H1 (cell line): ENCODE data around the gene KREMEN1. TPM values are rescaled to one million over a fixed set of nuclear protein-coding genes. Genes with fewer than 3 reads are reported as not detected.

Experiments used
- CTCF ChIA-PET: fragments of 300-600 bp; sonication (Branson Sonifier 250); formaldehyde crosslinking; loops from one replicate; lab custom pipeline; 2021; ENCODE audit not compliant: partially characterized antibody; lab: Charles Lee
- POLR2A ChIA-PET: fragments of 300-600 bp; sonication (Branson Sonifier 250); formaldehyde crosslinking; loops from one replicate; lab custom pipeline; 2021; ENCODE audit warnings: inconsistent platforms; ENCODE audit not compliant: partially characterized antibody; lab: Charles Lee
- DNase-seq, 2 experiments: peaks; one replicate each; pipeline versions ENCODE4 v3.0.0 to v3.0.0-alpha.2; 2010 to 2022; ENCODE audit warnings: low spot score in 2 of 2, low read depth in 1 of 2, mixed read lengths in 1 of 2
- FAIRE-seq: peaks from 2 replicates; lab custom pipeline; 2011; peaks lifted over from hg19 to GRCh38; lab: Jason Lieb, UNC
- H2AFZ ChIP-seq: 2 replicates; pipeline ENCODE4 v1.8.1; 2012; ENCODE audit warnings: low read length, inconsistent platforms
- H2AK5ac ChIP-seq: 2 replicates; pipeline ENCODE4 v1.6.1; 2013; ENCODE audit warnings: low read depth, low read length
- H2BK120ac ChIP-seq: replicated peaks from 2 replicates; pipeline ENCODE3; 2013; ENCODE audit warnings: low read depth, low read length, inconsistent platforms
- H2BK12ac ChIP-seq: 2 replicates; pipeline ENCODE4 v1.6.1; 2013; ENCODE audit warnings: low read depth, low read length
- H2BK15ac ChIP-seq: 2 replicates; pipeline ENCODE4 v1.6.1; 2013; ENCODE audit warnings: low read length
- H2BK20ac ChIP-seq: 2 replicates; pipeline ENCODE4 v1.6.1; 2013; ENCODE audit warnings: low read length
- H2BK5ac ChIP-seq: 2 replicates; pipeline ENCODE4 v1.6.1; 2013; ENCODE audit warnings: low read depth, low read length
- H3K14ac ChIP-seq: 2 replicates; pipeline ENCODE4 v1.6.1; 2013; ENCODE audit warnings: inconsistent platforms; ENCODE audit not compliant: insufficient read length
- H3K18ac ChIP-seq: 2 replicates; pipeline ENCODE4 v1.6.1; 2013; ENCODE audit warnings: low read length; ENCODE audit errors: extremely low read depth
- H3K23ac ChIP-seq: 2 replicates; pipeline ENCODE4 v1.6.1; 2013; ENCODE audit warnings: inconsistent platforms; ENCODE audit not compliant: insufficient read length
- H3K23me2 ChIP-seq: 2 replicates; pipeline ENCODE4 v1.6.1; 2013; ENCODE audit warnings: low read depth, low read length
- H3K27ac ChIP-seq: 2 replicates; pipeline ENCODE4 v1.6.1; 2011; ENCODE audit warnings: low read depth, low read length, inconsistent platforms
- H3K27me3 ChIP-seq, 4 experiments: replicated peaks in 1 of 4; 1 replicate in 1 of 4; 2 replicates in 3 of 4; pipeline versions ENCODE4 v1.6.1 to v1.8.1; 2011 to 2013; ENCODE audit warnings: low read length in 3 of 4, mild to moderate bottlenecking in 3 of 4, inconsistent platforms in 2 of 4, mixed read lengths in 2 of 4, moderate library complexity in 1 of 4; ENCODE audit not compliant: control insufficient read depth in 3 of 4, insufficient read depth in 3 of 4; ENCODE audit errors: extremely low read depth in 1 of 4
- H3K36me3 ChIP-seq, 4 experiments: 2 replicates each; pipeline versions ENCODE4 v1.6.1 to v1.8.1; 2011 to 2013; ENCODE audit warnings: mild to moderate bottlenecking in 4 of 4, low read length in 3 of 4, moderate library complexity in 2 of 4, control low read depth in 1 of 4, inconsistent platforms in 1 of 4; ENCODE audit not compliant: insufficient read depth in 4 of 4, control insufficient read depth in 2 of 4
- H3K4ac ChIP-seq: replicated peaks from 2 replicates; pipeline ENCODE3; 2013; ENCODE audit warnings: low read length, low read depth, mixed read lengths, inconsistent platforms; ENCODE audit not compliant: insufficient read length
- H3K4me1 ChIP-seq, 4 experiments: replicated peaks in 1 of 4; 1 replicate in 1 of 4; 2 replicates in 3 of 4; pipeline versions ENCODE4 v1.6.1 to v1.8.1; 2011 to 2013; ENCODE audit warnings: low read length in 3 of 4, inconsistent platforms in 2 of 4, mixed read lengths in 1 of 4; ENCODE audit not compliant: insufficient read depth in 4 of 4, control insufficient read depth in 3 of 4
- H3K4me2 ChIP-seq, 2 experiments: 2 replicates each; pipeline versions ENCODE4 v1.6.1 to v1.8.1; 2011 to 2013; ENCODE audit warnings: low read depth in 2 of 2, low read length in 2 of 2, control low read depth in 1 of 2, inconsistent platforms in 1 of 2, mild to moderate bottlenecking in 1 of 2; ENCODE audit not compliant: insufficient read depth in 1 of 2
- H3K4me3 ChIP-seq, 4 experiments: fragments of 200-600, 300-600 bp in 1 of 4; sonication (generic), shearing (Covaris generic), sonication (Bioruptor Twin) in 1 of 4; 2 replicates each; pipeline versions ENCODE4 v1.5.1 to v1.8.1; 2011 to 2016; ENCODE audit warnings: low read length in 4 of 4, low read depth in 3 of 4, control low read depth in 2 of 4, inconsistent platforms in 2 of 4, mild to moderate bottlenecking in 2 of 4, mixed read lengths in 1 of 4, moderate library complexity in 1 of 4; ENCODE audit not compliant: insufficient read depth in 2 of 4; ENCODE audit errors: extremely low read depth in 1 of 4
- H3K56ac ChIP-seq: replicated peaks from 2 replicates; pipeline ENCODE3; 2013; ENCODE audit warnings: low read depth, mild to moderate bottlenecking, mixed read lengths, low read length, inconsistent platforms; ENCODE audit not compliant: insufficient read length
- H3K79me1 ChIP-seq: 2 replicates; pipeline ENCODE4 v1.6.1; 2013; ENCODE audit warnings: low read depth, low read length, control low read depth
- H3K79me2 ChIP-seq, 2 experiments: 2 replicates each; pipeline versions ENCODE4 v1.6.1 to v1.8.1; 2012 to 2013; ENCODE audit warnings: low read length in 2 of 2, mild to moderate bottlenecking in 2 of 2, inconsistent platforms in 1 of 2; ENCODE audit not compliant: insufficient read depth in 2 of 2, control insufficient read depth in 1 of 2
- H3K9ac ChIP-seq, 4 experiments: replicated peaks in 1 of 4; 1 replicate in 1 of 4; 2 replicates in 3 of 4; pipeline versions ENCODE4 v1.6.1 to v1.8.1; 2011 to 2013; ENCODE audit warnings: low read depth in 3 of 4, low read length in 3 of 4, control low read depth in 2 of 4, mild to moderate bottlenecking in 2 of 4, moderate library complexity in 2 of 4, inconsistent platforms in 1 of 4; ENCODE audit errors: extremely low read depth in 1 of 4
- H3K9me3 ChIP-seq, 2 experiments: 2 replicates each; pipeline versions ENCODE4 v1.6.1 to v1.8.1; 2012 to 2013; ENCODE audit warnings: mild to moderate bottlenecking in 2 of 2, moderate library complexity in 2 of 2, control low read depth in 1 of 2, inconsistent platforms in 1 of 2, low read depth in 1 of 2, low read length in 1 of 2, mixed read lengths in 1 of 2; ENCODE audit not compliant: insufficient read depth in 2 of 2
- H4K20me1 ChIP-seq, 2 experiments: replicated peaks in 1 of 2; 2 replicates each; pipeline versions ENCODE3 to v1.8.1; 2011 to 2013; ENCODE audit warnings: inconsistent platforms in 2 of 2, low read length in 2 of 2, mild to moderate bottlenecking in 1 of 2; ENCODE audit not compliant: insufficient read depth in 2 of 2, control insufficient read depth in 1 of 2
- H4K5ac ChIP-seq: 2 replicates; pipeline ENCODE4 v1.6.1; 2013; ENCODE audit warnings: low read length, low read depth, mixed read lengths, inconsistent platforms; ENCODE audit not compliant: insufficient read length
- H4K8ac ChIP-seq: 2 replicates; pipeline ENCODE4 v1.8.0; 2013; ENCODE audit warnings: mild to moderate bottlenecking, moderate library complexity, low read length, inconsistent platforms; ENCODE audit not compliant: insufficient read depth; ENCODE audit errors: extremely low read depth
- H4K91ac ChIP-seq: replicated peaks from 2 replicates; pipeline ENCODE3; 2013; ENCODE audit warnings: low read length, mixed read lengths, inconsistent platforms; ENCODE audit not compliant: insufficient read length
- ASH2L ChIP-seq: fragments of 200-600, 300-600 bp; sonication (generic); IDR thresholded peaks from one replicate; pipeline ENCODE4 v1.7.1; 2017; ENCODE audit warnings: low read length
- GTF2F1 ChIP-seq: IDR thresholded peaks from 2 replicates; pipeline ENCODE4 v1.6.1; 2012; ENCODE audit warnings: low read depth, low read length, improper control_type of control experiment, borderline replicate concordance
- WGBS, 2 experiments: shearing (Covaris generic) in 1 of 2; methylation state at CpG; one replicate each; pipeline versions ENCODE4 v1.1.6 to v1.1.7; 2013 to 2015; ENCODE audit warnings: low lambda C conversion rate in 2 of 2, mixed read lengths in 2 of 2, inconsistent platforms in 1 of 2, low coverage in 1 of 2, missing lambda C conversion rate in 1 of 2; ENCODE audit not compliant: insufficient replicate concordance in 2 of 2, insufficient coverage in 1 of 2, insufficient read length in 1 of 2; ENCODE audit errors: extremely low coverage in 1 of 2, missing lambda C conversion rate in 1 of 2; 5-methylcytosine and 5-hydroxymethylcytosine counted together
- polyA plus RNA-seq, 7 experiments: library from polyadenylated mRNA; depleted of rRNA in 3 of 7; stranded (reverse) in 5 of 7; unstranded in 2 of 7; fragments of >200 nt in 5 of 7; fragments of 200-250 nt in 2 of 7; gene quantifications; 1 replicate in 5 of 7; 2 replicates in 1 of 7; 4 replicates in 1 of 7; pipeline versions ENCODE4 v1.2.1 to v1.2.3, GENCODE V29; 2011 to 2013; ENCODE audit warnings: missing spikeins in 2 of 7, mixed read lengths in 2 of 7
- total RNA-seq: library from RNA; stranded (reverse); fragmentation: NEBNext Ultra II Directional; extraction: Animal tissue kit (Norgen Biotek cat#: 25700); gene quantifications from 2 replicates; pipeline ENCODE4 v1.2.1, GENCODE V29; 2021

KREMEN1 gene
- total and polyA plus RNA-seq, 2 of the 8 experiments (the other 6 are each of a cell fraction or from before 2014, with no cell fraction given): 2.1 to 3.2 TPM

GRCh38 chr22:29103121-29103520 lies 30.3 kb downstream of the KREMEN1 start:
- Histone ChIP-seq H3K14ac (no peak overlapping the region), H2AFZ (no peak overlapping the region)
- POLR2A ChIA-PET: no interaction called here

More at GRCh38 chr22:29103121-29103520, 30.3 kb downstream of the KREMEN1 start:
- Histone ChIP-seq H3K4me2 (no peak overlapping the region), H3K27me3 (no peaks in the 10 kb centered on the region), H3K36me3 (no peaks in the 10 kb centered on the region), H3K9me3 (no peaks in the 10 kb centered on the region), H4K20me1 (no peaks in the 10 kb centered on the region)
- no peak for TF ChIP-seq GTF2F1
- TF ChIP-seq ASH2L: no peak
- TF ChIP-seq, all 59 proteins: peak for 0
- Histone ChIP-seq H2BK5ac (no peak overlapping the region), H4K8ac (no peak overlapping the region), H2BK20ac (no peak overlapping the region), H3K56ac (no peak overlapping the region), H2AK5ac (no peak overlapping the region), H3K18ac (no peak overlapping the region), H3K23me2 (no peaks in the 10 kb centered on the region; the same call in 1 of the 2 replicates), H3K4ac (no peak overlapping the region), H3K23ac (no peak overlapping the region), H2BK15ac (no peak overlapping the region), H3K79me1 (no peaks in the 10 kb centered on the region), H4K5ac (no peak overlapping the region), H3K9ac (no peak overlapping the region), H3K79me2 (no peaks in the 10 kb centered on the region), H4K91ac (no peak overlapping the region), H3K4me1 (peaks cover 0 to 5% (median 3%) of the 10 kb centered on the region in 4 experiments; a peak in 3 of 7 replicates), H2BK120ac (no peak overlapping the region), H2BK12ac (no peak overlapping the region), H3K27ac (no peak overlapping the region), H3K4me3 (no peak overlapping the region)
- DNase-seq: no peak
- CTCF ChIA-PET: interaction anchor here (1.2 to 1.8 kb wide), 2 partner anchors 51 to 142 kb away, joined by 3 to 5 read pairs; no protein-coding TSS in a partner anchor
- FAIRE-seq: no peak
- 75% methylated on average over 1 of the region's 1 CpG; no CpG with 5 or more reads in 1 of the 2 experiments for WGBS, 2 experiments
